22Rv1 (cell line): ENCODE data around the gene RBKS.

Experiments used
- H3K27ac ChIP-seq: fragments of 450-650 bp; 2 replicates; pipeline ENCODE4 v1.5.1; 2017
- ZFX ChIP-seq: fragments of 450-650 bp; IDR thresholded peaks from 2 replicates; pipeline ENCODE4 v1.6.1; 2017; ENCODE audit warnings: antibody characterized with exemption, borderline replicate concordance
- TF ChIP-seq, protein P1 (sequence below): fragments of 450-650 bp; IDR thresholded peaks from 2 replicates; pipeline ENCODE4 v1.5.1; 2017; ENCODE audit warnings: mild to moderate bottlenecking

The RBKS gene

GRCh38 chr2:27822049-27822448 lies 68.1 kb downstream of the RBKS start:
- TF ChIP-seq, protein P1, sequence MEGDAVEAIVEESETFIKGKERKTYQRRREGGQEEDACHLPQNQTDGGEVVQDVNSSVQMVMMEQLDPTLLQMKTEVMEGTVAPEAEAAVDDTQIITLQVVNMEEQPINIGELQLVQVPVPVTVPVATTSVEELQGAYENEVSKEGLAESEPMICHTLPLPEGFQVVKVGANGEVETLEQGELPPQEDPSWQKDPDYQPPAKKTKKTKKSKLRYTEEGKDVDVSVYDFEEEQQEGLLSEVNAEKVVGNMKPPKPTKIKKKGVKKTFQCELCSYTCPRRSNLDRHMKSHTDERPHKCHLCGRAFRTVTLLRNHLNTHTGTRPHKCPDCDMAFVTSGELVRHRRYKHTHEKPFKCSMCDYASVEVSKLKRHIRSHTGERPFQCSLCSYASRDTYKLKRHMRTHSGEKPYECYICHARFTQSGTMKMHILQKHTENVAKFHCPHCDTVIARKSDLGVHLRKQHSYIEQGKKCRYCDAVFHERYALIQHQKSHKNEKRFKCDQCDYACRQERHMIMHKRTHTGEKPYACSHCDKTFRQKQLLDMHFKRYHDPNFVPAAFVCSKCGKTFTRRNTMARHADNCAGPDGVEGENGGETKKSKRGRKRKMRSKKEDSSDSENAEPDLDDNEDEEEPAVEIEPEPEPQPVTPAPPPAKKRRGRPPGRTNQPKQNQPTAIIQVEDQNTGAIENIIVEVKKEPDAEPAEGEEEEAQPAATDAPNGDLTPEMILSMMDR = no peak
- no peak for TF ChIP-seq ZFX
- H3K27ac ChIP-seq = no peak overlapping the region

GRCh38 chr2:27815860-27816438 lies 74.2 kb downstream of the RBKS start:
- TF ChIP-seq, protein P1 = no peak
- TF ChIP-seq ZFX = no peak
- no peak overlapping the region for H3K27ac ChIP-seq

GRCh38 chr2:27814758-27815157 lies 75.4 kb downstream of the RBKS start:
- TF ChIP-seq, protein P1 = no peak
- no peak for TF ChIP-seq ZFX
- no peak overlapping the region for H3K27ac ChIP-seq

DNA sequence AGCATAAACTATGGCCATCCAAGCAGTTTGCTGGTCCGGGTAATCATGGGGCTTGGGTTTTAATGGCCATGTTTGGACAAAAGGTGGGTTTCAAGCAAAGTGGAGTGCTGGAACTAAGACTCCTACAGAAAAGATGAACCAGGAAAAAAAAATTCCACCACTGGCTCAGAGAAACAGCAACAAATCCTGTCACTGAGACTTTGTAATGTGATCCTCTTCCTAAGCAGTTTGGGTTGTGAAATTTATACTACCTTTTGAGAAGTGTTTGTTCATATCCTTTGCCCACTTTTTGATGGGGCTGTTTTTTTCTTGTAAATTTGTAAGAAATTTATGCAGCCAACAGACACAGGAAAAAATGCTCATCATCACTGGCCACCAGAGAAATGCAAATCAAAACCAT lies 78.4 kb downstream of the RBKS start:
- no peak overlapping the region for H3K27ac ChIP-seq
- TF ChIP-seq ZFX = no peak
- TF ChIP-seq, protein P1 = no peak

GRCh38 chr2:27810455-27810854 lies 79.7 kb downstream of the RBKS start:
- no peak overlapping the region for H3K27ac ChIP-seq
- TF ChIP-seq, protein P1 = no peak
- no peak for TF ChIP-seq ZFX

- no peak for TF ChIP-seq ZFX
- TF ChIP-seq, protein P1 = no peak
- H3K27ac ChIP-seq = no peak overlapping the region
Measured at GRCh38 chr2:27809761-27810241, 80.4 kb downstream of the RBKS start.

DNA sequence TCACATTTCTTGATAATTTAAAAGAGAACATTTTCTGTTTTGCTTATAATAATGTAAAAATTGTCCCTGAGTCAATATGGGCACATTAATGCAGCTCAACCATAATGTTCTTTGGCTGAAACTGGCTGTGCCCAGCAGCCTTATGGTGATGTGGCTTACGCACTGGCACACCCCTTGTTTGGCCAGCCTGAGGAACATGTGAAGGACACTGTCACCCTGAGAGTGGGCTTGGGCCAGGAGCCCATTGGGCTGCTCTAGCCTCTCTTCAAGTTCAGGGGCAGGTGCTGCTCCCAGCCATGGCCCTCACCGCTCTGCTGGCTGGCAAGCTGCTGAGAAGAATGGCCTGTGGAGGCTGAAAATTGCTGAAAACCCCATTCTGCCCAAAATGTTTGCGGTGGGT lies 81.2 kb downstream of the RBKS start:
- no peak for TF ChIP-seq ZFX
- TF ChIP-seq, protein P1 = no peak
- no peak overlapping the region for H3K27ac ChIP-seq
